Activated CD4-positive, alpha-beta T cell treated with anti-CD3 and anti-CD28 coated beads, Interleukin-2, amount 50 U/mL, for 4 hours (primary cell): ENCODE measurements around the gene TCTA.
"Not testable (repeated sequence)": the region's sequence is repeated elsewhere in the genome, so short reads cannot be mapped to it uniquely, and the experiment has no call there.

Experiments used
- DNase-seq, 2 experiments: peaks; one replicate each; pipeline ENCODE4 v3.0.0-alpha.2; 2020

The TCTA gene

GRCh38 chr3:49411968-49412631, at the start of gene TCTA, which contains the start of gene RHOA:
TSS of gene TCTA (plus strand) at chr3:49412423. CDS start at chr3:49412427, 4 bp downstream.
TSS of gene RHOA (minus strand) at chr3:49411976. CDS start at chr3:49375589, 36,387 bp downstream.
- DNase-seq, result peak; percentile 97 to 98

DNA sequence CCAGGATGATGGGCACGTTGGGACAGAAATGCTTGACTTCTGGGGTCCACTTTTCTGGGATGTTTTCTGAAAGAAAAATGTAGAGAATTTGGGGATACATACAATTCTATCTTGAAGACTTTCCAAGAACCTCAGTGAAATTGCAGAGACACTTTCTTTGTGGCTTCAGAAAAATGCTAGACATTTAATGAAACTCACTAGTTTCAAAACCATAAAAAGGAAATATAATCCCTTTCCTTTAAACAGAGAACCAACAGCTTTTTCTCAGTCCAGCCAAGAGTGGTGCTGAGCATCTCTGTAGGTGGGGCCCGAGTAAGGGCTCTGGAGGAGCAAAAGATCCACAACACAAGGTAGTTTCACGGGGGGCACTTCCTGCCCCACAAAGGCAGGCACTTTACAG, 49.7 kb upstream of the TCTA start:
- no peak for DNase-seq

DNA sequence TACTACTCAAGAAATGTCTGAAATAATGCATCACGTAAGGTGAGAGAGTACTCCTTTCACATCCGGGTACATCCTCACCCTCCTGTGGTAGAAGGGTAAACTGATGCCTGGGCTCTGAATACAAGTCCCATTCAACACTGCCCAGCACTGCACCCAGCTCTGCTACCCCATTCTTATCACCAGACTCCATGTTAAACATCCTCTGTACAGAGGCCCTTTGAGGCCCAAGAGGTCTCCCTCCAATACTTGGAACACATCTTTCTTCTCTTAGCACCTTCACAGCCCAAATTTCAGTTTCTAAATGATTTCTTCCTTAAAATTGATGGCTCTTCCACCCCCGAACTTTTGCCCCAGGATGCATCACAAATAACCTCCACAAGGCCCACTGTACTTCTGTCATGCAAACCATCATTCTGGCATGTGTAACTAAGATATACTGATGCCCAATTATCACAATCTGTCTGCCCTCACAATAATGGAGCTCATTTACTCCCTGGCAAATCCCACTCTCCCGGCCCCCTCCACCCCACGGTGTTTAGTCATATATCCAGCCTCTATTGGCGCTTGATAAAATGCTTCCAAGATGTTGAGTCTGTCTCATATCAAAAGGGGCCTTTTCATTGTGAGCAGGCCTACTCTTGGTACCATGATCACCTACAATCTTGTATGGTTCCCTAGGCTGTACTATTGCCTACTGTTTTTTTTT, 41.5 kb upstream of the TCTA start:
- no peak for DNase-seq

GRCh38 chr3:49371946-49372345, 40.3 kb upstream of the TCTA start:
- DNase-seq, result no peak

- DNase-seq, result peak; percentile 47 to 51
Measured at GRCh38 chr3:49377483-49377882, 34.7 kb upstream of the TCTA start.

DNA sequence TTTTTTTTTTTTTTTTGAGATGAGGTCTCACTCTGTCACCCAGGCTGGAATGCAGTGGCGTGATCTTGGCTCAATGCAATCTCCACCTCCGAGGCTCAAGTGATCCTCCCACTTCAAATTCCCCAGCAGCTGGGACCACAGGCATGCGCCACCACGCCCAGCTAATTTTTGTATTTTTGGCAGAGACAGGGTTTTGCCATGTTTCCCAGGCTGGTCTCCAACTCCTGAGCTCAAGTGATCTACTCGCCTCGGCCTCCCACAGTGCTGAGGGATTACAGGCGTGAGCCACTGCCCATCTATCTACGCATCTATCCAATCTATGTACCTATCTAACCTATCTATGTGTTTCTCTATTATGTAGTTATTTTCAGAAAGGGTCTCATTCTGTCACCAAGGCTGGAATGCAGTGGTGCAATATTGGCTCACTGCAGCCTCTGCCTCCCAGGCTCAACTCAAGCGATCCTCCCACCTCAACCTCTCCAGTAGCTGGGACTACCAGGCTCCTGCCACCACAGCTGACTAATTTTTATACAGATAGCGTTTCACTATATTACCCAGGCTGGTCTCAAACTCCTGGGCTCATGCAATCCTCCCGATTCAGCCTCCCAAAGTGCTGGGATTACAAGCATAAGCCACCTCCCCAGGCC, 33.9 kb upstream of the TCTA start:
- DNase-seq, result no peak

- DNase-seq, result no peak
Measured at GRCh38 chr3:49383387-49383786, 28.8 kb upstream of the TCTA start.

GRCh38 chr3:49385617-49386016, 26.6 kb upstream of the TCTA start:
- DNase-seq, result no peak

GRCh38 chr3:49386056-49386756, 26.0 kb upstream of the TCTA start:
- DNase-seq, result no peak

GRCh38 chr3:49387721-49388120, 24.5 kb upstream of the TCTA start:
- DNase-seq, result no peak

DNA sequence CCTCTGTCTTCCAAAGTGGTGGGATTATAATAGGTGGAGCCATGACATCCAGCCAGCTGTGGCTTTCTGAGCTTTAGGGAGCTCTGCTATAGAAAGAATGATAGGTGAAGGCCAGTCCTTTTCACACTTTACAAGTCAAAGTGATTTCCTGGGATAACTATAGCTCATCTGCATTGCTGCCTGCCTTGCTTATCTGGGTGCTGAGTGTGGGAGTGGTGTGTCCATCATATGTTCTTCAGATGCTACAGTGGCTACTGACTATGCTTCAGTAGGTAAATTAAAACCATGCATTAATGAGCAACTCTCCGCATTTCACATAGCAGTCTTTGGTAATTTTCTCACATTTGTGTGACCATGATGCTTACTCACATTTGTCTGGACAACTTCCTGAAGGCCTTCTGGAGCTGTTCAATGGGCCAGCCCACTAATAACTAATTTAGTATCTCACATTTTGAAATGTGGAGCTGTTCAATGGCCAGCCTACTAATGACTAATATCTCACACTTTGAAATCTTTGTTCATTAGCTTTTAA, 23.9 kb upstream of the TCTA start:
- DNase-seq, result no peak

GRCh38 chr3:49389297-49389696, 22.9 kb upstream of the TCTA start:
- DNase-seq, result no peak

- not testable (repeated sequence) for DNase-seq
Measured at GRCh38 chr3:49391310-49391709, 20.9 kb upstream of the TCTA start.

GRCh38 chr3:49397470-49397869, 14.8 kb upstream of the TCTA start:
- no peak for DNase-seq

DNA sequence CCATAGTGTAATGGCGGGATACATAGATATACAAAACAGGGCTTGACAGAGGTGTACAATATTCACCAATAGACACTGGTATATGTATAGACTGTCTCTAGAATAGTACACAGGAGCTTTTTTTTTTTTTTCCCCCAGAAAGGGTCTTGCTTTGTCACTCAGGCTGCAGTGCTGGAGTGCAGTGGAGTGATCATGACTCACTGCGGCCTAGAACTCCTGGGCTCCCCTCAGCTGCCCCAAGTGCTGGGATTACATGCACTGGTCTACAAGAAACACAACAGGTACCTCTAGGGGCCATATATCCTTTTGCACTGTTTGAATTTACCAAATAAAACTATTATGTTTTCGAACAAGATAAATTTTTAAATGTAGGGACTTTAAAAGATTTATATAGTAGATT, 12.8 kb upstream of the TCTA start:
- DNase-seq, result no peak

DNA sequence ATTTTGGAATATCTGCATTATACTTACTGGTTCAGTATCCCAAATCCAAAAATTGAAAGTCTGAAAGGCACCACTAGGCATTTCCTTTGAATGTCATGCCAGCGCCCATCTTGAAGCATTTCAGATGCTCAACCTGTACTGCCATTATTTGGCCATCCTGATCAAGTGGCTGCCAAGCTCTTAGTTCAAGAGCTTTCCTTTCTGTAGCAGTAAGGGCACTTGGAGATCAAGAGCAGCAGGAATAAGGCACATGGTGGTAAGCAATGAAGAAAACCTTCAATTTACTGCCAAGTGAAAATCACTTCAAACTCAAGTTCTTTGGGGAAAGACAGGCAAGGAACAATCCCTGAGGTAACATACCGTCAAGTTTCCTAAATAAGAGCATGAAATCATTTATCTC, 10.5 kb upstream of the TCTA start:
- no peak for DNase-seq

- DNase-seq, result no peak
Measured at GRCh38 chr3:49403891-49404290, 8.3 kb upstream of the TCTA start.

- DNase-seq, result not testable (repeated sequence)
Measured at GRCh38 chr3:49405570-49405969, 6.7 kb upstream of the TCTA start.

GRCh38 chr3:49406571-49407565, 5.4 kb upstream of the TCTA start:
- DNase-seq, result no peak

GRCh38 chr3:49410066-49410845, 2.0 kb upstream of the TCTA start:
- DNase-seq, result no peak
